CD4-positive, alpha-beta T cell (primary cell): ENCODE measurements around the gene DNAJC8. TPM values are rescaled to one million over a fixed set of nuclear protein-coding genes. Genes with fewer than 3 reads are reported as not detected.

Experiments used
- ATAC-seq: fragments of 200-7000 bp; cut with Tn5 transposase; one replicate; pipeline ENCODE4 v1.10.0; 2022; ENCODE audit warnings: mild to moderate bottlenecking; ENCODE audit not compliant: poor library complexity
- CTCF ChIA-PET: fragments of 350-600 bp; sonication (Branson Sonifier 250); formaldehyde crosslinking; loops from one replicate; lab custom pipeline; 2021; ENCODE audit warnings: antibody characterized with exemption, inconsistent platforms; lab: Charles Lee
- POLR2A ChIA-PET: fragments of 350-600 bp; sonication (Branson Sonifier 250); formaldehyde crosslinking; loops from one replicate; lab custom pipeline; 2021; ENCODE audit warnings: antibody characterized with exemption, inconsistent platforms; lab: Charles Lee
- DNase-seq, 14 experiments: peaks; one replicate each; pipeline ENCODE4 v3.0.0-alpha.2; 2013 to 2020; ENCODE audit warnings: mixed read lengths in 2 of 14
- H3K27ac ChIP-seq, 2 donors: one replicate each; pipeline versions ENCODE4 v1.5.1 to v1.7.0; 2013; ENCODE audit warnings: low read length in 2 of 2, low read depth in 1 of 2, mild to moderate bottlenecking in 1 of 2
- H3K27me3 ChIP-seq, 2 experiments: 1 replicate in 1 of 2; 2 replicates in 1 of 2; pipeline versions ENCODE4 v1.6.1 to v1.7.0; 2013; ENCODE audit warnings: low read length in 2 of 2, control low read depth in 1 of 2, mild to moderate bottlenecking in 1 of 2, moderate library complexity in 1 of 2; ENCODE audit not compliant: insufficient read depth in 2 of 2, control insufficient read depth in 1 of 2
- H3K36me3 ChIP-seq: one replicate; pipeline ENCODE4 v1.6.1; 2013; ENCODE audit warnings: low read length, control low read depth; ENCODE audit not compliant: insufficient read depth
- H3K4me1 ChIP-seq: one replicate; pipeline ENCODE4 v1.6.1; 2013; ENCODE audit warnings: low read length, control low read depth; ENCODE audit not compliant: insufficient read depth
- H3K4me3 ChIP-seq: one replicate; pipeline ENCODE4 v1.5.1; 2013; ENCODE audit warnings: mild to moderate bottlenecking, low read length, moderate library complexity
- H3K9me3 ChIP-seq, 2 experiments: 1 replicate in 1 of 2; 2 replicates in 1 of 2; pipeline versions ENCODE4 v1.6.1 to v1.7.0; 2013; ENCODE audit warnings: low read length in 2 of 2, mild to moderate bottlenecking in 2 of 2, control low read depth in 1 of 2, moderate library complexity in 1 of 2; ENCODE audit not compliant: control insufficient read depth in 1 of 2, insufficient read depth in 1 of 2
- H3K27ac Mint-ChIP-seq: one replicate; pipeline ENCODE4 v1.8.0; 2020; ENCODE audit warnings: mixed read lengths
- H3K27me3 Mint-ChIP-seq: one replicate; pipeline ENCODE4 v1.8.0; 2021; ENCODE audit warnings: mixed read lengths
- H3K36me3 Mint-ChIP-seq: one replicate; pipeline ENCODE4 v1.8.0; 2021; ENCODE audit warnings: low read depth, mixed read lengths
- H3K4me1 Mint-ChIP-seq: one replicate; pipeline ENCODE4 v1.8.0; 2021; ENCODE audit warnings: low read depth, mixed read lengths
- H3K4me3 Mint-ChIP-seq: one replicate; pipeline ENCODE4 v1.8.0; 2020; ENCODE audit warnings: mild to moderate bottlenecking, mixed read lengths
- H3K9me3 Mint-ChIP-seq: one replicate; pipeline ENCODE4 v1.8.0; 2020; ENCODE audit warnings: mixed read lengths
- intact Hi-C, 2 experiments: fragments of 100-400 bp; cut with DNase I in 1 of 2; cut with micrococcal nuclease in 1 of 2; formaldehyde crosslinking; loops; one replicate each; pipeline versions ENCODE4 v1.15.1 to v1.9.0; 2023 to 2025; cut with DNase I, micrococcal nuclease
- total RNA-seq, 174 experiments: library from RNA in 2 of 174; stranded (reverse) in 2 of 174; gene quantifications; one replicate each; pipeline ENCODE4 v1.2.3 and lab custom pipeline; 2021 to 2026
- TF ChIP-seq, protein P1 (sequence below): fragments of 200-600 bp; IDR thresholded peaks from one replicate; pipeline ENCODE4 v1.8.0; 2022; ENCODE audit warnings: antibody characterized with exemption, mild to moderate bottlenecking

The DNAJC8 gene
- total RNA-seq, 2 experiments from 2014 or later, result 56.3 to 56.9 TPM

DNA sequence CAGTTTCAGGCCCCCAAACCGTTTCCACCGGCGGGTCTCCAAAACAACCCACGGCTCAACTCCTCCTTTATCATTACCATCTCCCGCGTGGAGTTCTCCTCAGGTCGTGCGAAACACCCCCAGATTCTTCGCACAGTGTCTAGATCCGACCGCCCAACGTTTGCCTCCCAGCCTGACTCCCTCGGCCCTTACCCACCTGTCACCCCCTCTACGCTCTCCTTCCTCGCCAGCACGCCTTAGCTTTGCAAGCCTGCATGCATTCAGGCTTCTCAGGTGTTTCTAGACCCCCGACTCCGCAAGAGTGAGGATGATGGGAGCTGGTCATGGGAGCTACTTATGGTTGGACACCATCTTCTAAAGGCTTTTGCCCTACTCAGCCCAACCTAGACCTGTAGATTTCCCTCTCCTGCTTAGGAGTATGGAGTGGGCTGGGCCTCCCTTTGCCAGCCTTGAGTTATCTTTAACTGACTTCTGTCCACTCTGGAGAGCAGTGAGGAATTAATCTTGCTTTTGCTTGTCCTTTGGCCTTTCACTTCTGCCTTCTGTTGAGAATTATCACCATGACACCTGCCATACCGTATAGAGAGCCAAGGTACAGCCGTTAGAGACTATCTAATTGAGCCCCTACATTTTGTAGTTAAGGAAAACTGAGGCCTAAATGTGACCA is 4.0 kb upstream of the DNAJC8 start:
- no peak overlapping the region for H3K27ac Mint-ChIP-seq
- H3K4me3 Mint-ChIP-seq, result no peak overlapping the region
- Histone ChIP-seq H3K4me1 (peaks cover 42% of the 10 kb centered on the region), H3K9me3 (no peaks in the 10 kb centered on the region), H3K36me3 (peaks cover 20% of the 10 kb centered on the region), H3K27ac (peak overlapping the region; percentile 80 to 81), H3K4me3 (peak overlapping the region; percentile 97), H3K27me3 (no peaks in the 10 kb centered on the region)
- intact Hi-C loops, result loop anchor here (1.0 kb wide), 2 partner anchors 8 to 10 kb away; no protein-coding TSS in a partner anchor
- H3K4me1 Mint-ChIP-seq, result peaks cover 19% of the 10 kb centered on the region
- ATAC-seq (no peak), DNase-seq (peak in 1 of 14 experiments; percentile 40)
- no peaks in the 10 kb centered on the region for H3K27me3 Mint-ChIP-seq
- ChIA-PET POLR2A (interaction anchor here (0.6 to 7.9 kb wide), 12 partner anchors 9 to 637 kb away, joined by 3 to 131 read pairs (median 5); partner anchors contain the start of genes MED18, SESN2 and TAF12), CTCF (interaction anchor here (0.6 to 2.6 kb wide), 3 partner anchors 10 to 12 kb away, joined by 4 to 25 read pairs (median 8); no protein-coding TSS in a partner anchor)
- H3K36me3 Mint-ChIP-seq, result peaks cover 6% of the 10 kb centered on the region
- no peaks in the 10 kb centered on the region for H3K9me3 Mint-ChIP-seq
- TF ChIP-seq, protein P1, sequence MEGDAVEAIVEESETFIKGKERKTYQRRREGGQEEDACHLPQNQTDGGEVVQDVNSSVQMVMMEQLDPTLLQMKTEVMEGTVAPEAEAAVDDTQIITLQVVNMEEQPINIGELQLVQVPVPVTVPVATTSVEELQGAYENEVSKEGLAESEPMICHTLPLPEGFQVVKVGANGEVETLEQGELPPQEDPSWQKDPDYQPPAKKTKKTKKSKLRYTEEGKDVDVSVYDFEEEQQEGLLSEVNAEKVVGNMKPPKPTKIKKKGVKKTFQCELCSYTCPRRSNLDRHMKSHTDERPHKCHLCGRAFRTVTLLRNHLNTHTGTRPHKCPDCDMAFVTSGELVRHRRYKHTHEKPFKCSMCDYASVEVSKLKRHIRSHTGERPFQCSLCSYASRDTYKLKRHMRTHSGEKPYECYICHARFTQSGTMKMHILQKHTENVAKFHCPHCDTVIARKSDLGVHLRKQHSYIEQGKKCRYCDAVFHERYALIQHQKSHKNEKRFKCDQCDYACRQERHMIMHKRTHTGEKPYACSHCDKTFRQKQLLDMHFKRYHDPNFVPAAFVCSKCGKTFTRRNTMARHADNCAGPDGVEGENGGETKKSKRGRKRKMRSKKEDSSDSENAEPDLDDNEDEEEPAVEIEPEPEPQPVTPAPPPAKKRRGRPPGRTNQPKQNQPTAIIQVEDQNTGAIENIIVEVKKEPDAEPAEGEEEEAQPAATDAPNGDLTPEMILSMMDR, result no peak

DNA sequence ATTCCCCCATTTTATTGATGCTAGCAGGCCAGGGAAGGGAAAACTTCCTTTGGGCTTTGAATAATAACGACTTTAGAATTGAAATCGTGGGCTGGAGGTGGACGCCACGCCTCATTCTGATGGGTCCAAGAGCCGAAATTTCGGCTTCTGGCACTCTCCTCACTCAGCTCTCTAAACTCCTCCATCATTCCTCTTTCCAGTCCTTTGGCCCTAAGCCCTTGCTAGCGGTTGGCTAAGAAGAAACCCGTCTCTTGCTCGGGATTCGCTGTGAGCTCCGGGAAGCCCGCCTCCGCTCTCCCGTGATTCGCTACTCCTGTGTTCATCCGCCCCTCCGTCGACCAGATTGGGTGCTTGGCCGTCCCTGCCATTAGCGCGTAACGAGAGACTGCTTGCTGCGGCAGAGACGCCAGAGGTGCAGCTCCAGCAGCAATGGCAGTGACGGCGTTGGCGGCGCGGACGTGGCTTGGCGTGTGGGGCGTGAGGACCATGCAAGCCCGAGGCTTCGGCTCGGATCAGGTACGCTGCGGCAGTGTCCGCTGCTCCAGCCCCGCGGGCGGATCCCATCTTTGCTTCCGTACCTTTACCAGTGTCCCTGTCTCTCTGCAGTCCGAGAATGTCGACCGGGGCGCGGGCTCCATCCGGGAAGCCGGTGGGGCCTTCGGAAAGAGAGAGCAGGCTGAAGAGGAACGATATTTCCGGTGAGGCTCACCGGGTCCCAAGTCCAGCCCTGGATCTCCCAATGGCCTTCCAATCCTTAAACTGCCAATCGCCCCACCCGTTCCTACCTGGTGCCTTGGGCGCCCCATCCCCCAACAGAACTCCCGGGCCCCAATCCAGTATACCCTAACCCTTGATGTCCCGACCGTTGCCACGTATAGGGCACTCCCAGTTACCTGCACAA is 3.2 kb upstream of the DNAJC8 start, which contains the start of gene ATP5IF1:
TSS of gene ATP5IF1 (plus strand) at position 370 of the 901 bp plus-strand sequence. CDS start at position 430, 60 bp downstream.
- peaks cover 48% of the 10 kb centered on the region for H3K4me1 ChIP-seq
- peak; percentile 96 for ATAC-seq

More for the DNA sequence above, 3.2 kb upstream of the DNAJC8 start, which contains the start of gene ATP5IF1:
- TF ChIP-seq, protein P1, result no peak
- Histone ChIP-seq H3K27ac (peak within 1 kb of the TSS; percentile 80 to 81), H3K9me3 (no peaks in the 10 kb centered on the region), H3K27me3 (no peaks in the 10 kb centered on the region), H3K4me3 (peak within 1 kb of the TSS; percentile 97), H3K36me3 (peaks cover 17% of the 10 kb centered on the region)
- Mint-ChIP-seq H3K36me3 (peaks cover 6% of the 10 kb centered on the region), H3K4me3 (no peak within 1 kb of the TSS), H3K27me3 (no peaks in the 10 kb centered on the region), H3K4me1 (peaks cover 19% of the 10 kb centered on the region), H3K9me3 (no peaks in the 10 kb centered on the region), H3K27ac (no peak within 1 kb of the TSS)
- DNase-seq, result peak; percentile 87 to 98 (median 92)
- CTCF ChIA-PET, result interaction anchor here (1.1 to 2.6 kb wide), 4 partner anchors 8 to 124 kb away, joined by 3 to 25 read pairs (median 7); no protein-coding TSS in a partner anchor
- POLR2A ChIA-PET, result interaction anchor here (0.6 to 7.9 kb wide), 15 partner anchors 10 to 539 kb away, joined by 3 to 131 read pairs (median 4); partner anchors contain the start of genes MED18, RCC1, SESN2 and TAF12
- intact Hi-C loops, result loop anchor here (1.0 kb wide), 2 partner anchors 8 to 10 kb away; no protein-coding TSS in a partner anchor
